NCI-H226 (cell line): ENCODE data around the gene SOHLH2.

Experiments
- DNase-seq: peaks from one replicate; pipeline ENCODE4 v3.0.0-alpha.2; 2015

The SOHLH2 gene

GRCh38 chr13:36175621-36176020 is 38.7 kb downstream of the SOHLH2 start:
- no peak for DNase-seq

GRCh38 chr13:36174923-36175322 is 39.4 kb downstream of the SOHLH2 start:
- DNase-seq, result no peak

GRCh38 chr13:36173571-36174322 is 40.6 kb downstream of the SOHLH2 start:
- no peak for DNase-seq

GRCh38 chr13:36166046-36166445 is 48.3 kb downstream of the SOHLH2 start:
- no peak for DNase-seq

- peak; percentile 89 for DNase-seq
These were observed 50.5 kb downstream of the SOHLH2 start for GRCh38 chr13:36163809-36164308.

- peak; percentile 2 for DNase-seq
These were observed 51.1 kb downstream of the SOHLH2 start for GRCh38 chr13:36163286-36163685.

GRCh38 chr13:36160297-36160696 is 54.1 kb downstream of the SOHLH2 start:
- DNase-seq, result no peak

- DNase-seq, result peak; percentile 23
These were observed 55.7 kb downstream of the SOHLH2 start for GRCh38 chr13:36158611-36159010.

- no peak for DNase-seq
These were observed 56.9 kb downstream of the SOHLH2 start for GRCh38 chr13:36157480-36157879.

- DNase-seq, result no peak
These were observed 59.6 kb downstream of the SOHLH2 start for GRCh38 chr13:36154567-36155291.

GRCh38 chr13:36151591-36151990 is 62.8 kb downstream of the SOHLH2 start:
- no peak for DNase-seq

GRCh38 chr13:36148446-36148845 is 65.9 kb downstream of the SOHLH2 start:
- no peak for DNase-seq

GRCh38 chr13:36147330-36147729 is 67.0 kb downstream of the SOHLH2 start:
- DNase-seq, result no peak

GRCh38 chr13:36146511-36147269 is 67.7 kb downstream of the SOHLH2 start:
- no peak for DNase-seq

- DNase-seq, result peak; percentile 4
These were observed 70.6 kb downstream of the SOHLH2 start for GRCh38 chr13:36143738-36144137.

- no peak for DNase-seq
These were observed 71.6 kb downstream of the SOHLH2 start for GRCh38 chr13:36142735-36143134.

GRCh38 chr13:36135876-36136275 is 78.5 kb downstream of the SOHLH2 start:
- no peak for DNase-seq

- DNase-seq, result no peak
These were observed 79.7 kb downstream of the SOHLH2 start for GRCh38 chr13:36134632-36135031.

- DNase-seq, result no peak
These were observed 80.3 kb downstream of the SOHLH2 start for GRCh38 chr13:36133950-36134626.

- no peak for DNase-seq
These were observed 82.0 kb downstream of the SOHLH2 start for GRCh38 chr13:36132376-36132775.

- DNase-seq, result no peak
These were observed 82.4 kb downstream of the SOHLH2 start for GRCh38 chr13:36131931-36132297.

GRCh38 chr13:36131222-36131930 is 83.0 kb downstream of the SOHLH2 start, which contains the start of gene DCLK1:
Gene DCLK1 (minus strand): TSS chr13:36131382.
- DNase-seq, result no peak
